Thyroid gland (tissue), 4 donors: ENCODE data around the gene B3GAT1. TPM values are rescaled to one million over a fixed set of nuclear protein-coding genes. Genes with fewer than 3 reads are reported as not detected.

Experiments used
- DNase-seq, 2 donors: peaks; one replicate each; pipeline ENCODE4 v3.0.0-alpha.2; 2019
- H3K27ac ChIP-seq, 3 donors: fragments of 200-600 bp; sonication (generic); 1 replicate in 2 of 3; 2 replicates in 1 of 3; pipeline ENCODE4 v1.5.1; 2016 to 2019; ENCODE audit warnings: mild to moderate bottlenecking in 1 of 3, moderate library complexity in 1 of 3
- H3K27me3 ChIP-seq: fragments of 200-600 bp; sonication (generic); one replicate; pipeline ENCODE4 v1.5.1; 2019
- H3K36me3 ChIP-seq, 2 donors: fragments of 200-600 bp; sonication (generic); one replicate each; pipeline ENCODE4 v1.5.1; 2016 to 2019
- H3K4me1 ChIP-seq, 2 donors: fragments of 200-600 bp; sonication (generic); one replicate each; pipeline ENCODE4 v1.5.1; 2017 to 2019
- H3K4me3 ChIP-seq, 3 donors: fragments of 200-600 bp; sonication (generic); replicated peaks in 1 of 3; 1 replicate in 2 of 3; 2 replicates in 1 of 3; pipeline ENCODE4 v1.5.1; 2016; ENCODE audit warnings: mild to moderate bottlenecking in 1 of 3
- H3K9me3 ChIP-seq: fragments of 200-600 bp; sonication (generic); one replicate; pipeline ENCODE4 v1.5.1; 2017
- CTCF ChIP-seq, 6 experiments: fragments of 200-600 bp in 3 of 6; fragments of 450-650 bp in 3 of 6; sonication (generic) in 3 of 6; IDR thresholded peaks; one replicate each; pipeline ENCODE4 v1.5.1; 2016 to 2019; ENCODE audit warnings: antibody characterized with exemption in 6 of 6, mild to moderate bottlenecking in 2 of 6, inconsistent platforms in 1 of 6, moderate library complexity in 1 of 6
- POLR2A ChIP-seq, 2 donors: fragments of 450-650 bp; IDR thresholded peaks; one replicate each; pipeline ENCODE4 v1.6.1; 2017; ENCODE audit warnings: antibody characterized with exemption in 2 of 2, mild to moderate bottlenecking in 2 of 2, moderate library complexity in 1 of 2
- WGBS, 2 donors: methylation state at CpG; one replicate each; pipeline ENCODE4 v1.1.5; 2017; 5-methylcytosine and 5-hydroxymethylcytosine counted together
- intact Hi-C: fragments of 100-400 bp; cut with DNase I; formaldehyde crosslinking; loops from one replicate; pipeline ENCODE4 v1.15.1; 2023
- total RNA-seq, 4 donors: library from RNA; depleted of rRNA; stranded (reverse); fragments of >200 nt; gene quantifications; one replicate each; pipeline ENCODE4 v1.2.3, GENCODE V29; 2016

B3GAT1 gene
- total RNA-seq, 4 donors from 2014 or later = 4.0 to 6.7 (median 5.7) TPM

- Histone ChIP-seq H3K9me3 (no peaks in the 10 kb centered on the region), H3K4me1 (no peaks in the 10 kb centered on the region), H3K27me3 (no peaks in the 10 kb centered on the region), H3K27ac (no peak overlapping the region), H3K4me3 (no peak overlapping the region), H3K36me3 (no peaks in the 10 kb centered on the region)
- no peak for TF ChIP-seq CTCF (IDR thresholded peaks at IDR 0.05)
- no peak for TF ChIP-seq POLR2A (IDR thresholded peaks at IDR 0.05)
- WGBS, 2 donors = 71 to 72% methylated on average over 15 to 19 of the region's 21 CpGs
- intact Hi-C loops = no loop called here
- DNase-seq = no peak
Measured at GRCh38 chr11:134438542-134439537, 26.8 kb upstream of the B3GAT1 start.

- TF ChIP-seq POLR2A (IDR thresholded peaks at IDR 0.05) (no peak), CTCF (IDR thresholded peaks at IDR 0.05) (no peak)
- H3K27me3 ChIP-seq = no peaks in the 10 kb centered on the region
- WGBS, 2 donors = 73 to 87% methylated on average over 7 to 9 of the region's 9 CpGs
- H3K36me3 ChIP-seq = no peaks in the 10 kb centered on the region
- H3K9me3 ChIP-seq = no peaks in the 10 kb centered on the region
- no peak for DNase-seq
- no peaks in the 10 kb centered on the region for H3K4me1 ChIP-seq
- no peak overlapping the region for H3K4me3 ChIP-seq
- intact Hi-C loops = no loop called here
- H3K27ac ChIP-seq = no peak overlapping the region
Measured at GRCh38 chr11:134437821-134438220, 25.8 kb upstream of the B3GAT1 start.

- no peaks in the 10 kb centered on the region for H3K4me1 ChIP-seq
- H3K36me3 ChIP-seq = no peaks in the 10 kb centered on the region
- no peak overlapping the region for H3K27ac ChIP-seq
- intact Hi-C loops = no loop called here
- no peak overlapping the region for H3K4me3 ChIP-seq
- TF ChIP-seq CTCF (IDR thresholded peaks at IDR 0.05) (no peak), POLR2A (IDR thresholded peaks at IDR 0.05) (no peak)
- H3K27me3 ChIP-seq = no peaks in the 10 kb centered on the region
- WGBS, 2 donors = 94 to 95% methylated on average over 9 to 10 of the region's 10 CpGs
- DNase-seq = no peak
- no peaks in the 10 kb centered on the region for H3K9me3 ChIP-seq
Measured at GRCh38 chr11:134436781-134437180, 24.7 kb upstream of the B3GAT1 start.

- no peaks in the 10 kb centered on the region for H3K4me1 ChIP-seq
- DNase-seq = no peak
- H3K27ac ChIP-seq = no peak overlapping the region
- H3K4me3 ChIP-seq = no peak overlapping the region
- intact Hi-C loops = no loop called here
- WGBS, 2 donors = 77 to 90% methylated on average over 4 to 10 of the region's 10 CpGs
- no peaks in the 10 kb centered on the region for H3K9me3 ChIP-seq
- TF ChIP-seq CTCF (IDR thresholded peaks at IDR 0.05) = no peak
- TF ChIP-seq POLR2A (IDR thresholded peaks at IDR 0.05) = no peak
- no peaks in the 10 kb centered on the region for H3K36me3 ChIP-seq
- H3K27me3 ChIP-seq = no peaks in the 10 kb centered on the region
Measured at GRCh38 chr11:134433806-134434205, 21.8 kb upstream of the B3GAT1 start.

GRCh38 chr11:134433251-134433650 lies 21.2 kb upstream of the B3GAT1 start:
- H3K27me3 ChIP-seq = no peaks in the 10 kb centered on the region
- no peak overlapping the region for H3K27ac ChIP-seq
- no peaks in the 10 kb centered on the region for H3K4me1 ChIP-seq
- no peak for DNase-seq
- no peaks in the 10 kb centered on the region for H3K36me3 ChIP-seq
- 91 to 92% methylated on average over 3 of the region's 3 CpGs for WGBS, 2 donors
- no peak overlapping the region for H3K4me3 ChIP-seq
- no peaks in the 10 kb centered on the region for H3K9me3 ChIP-seq
- no peak for TF ChIP-seq CTCF (IDR thresholded peaks at IDR 0.05)
- intact Hi-C loops = no loop called here
